Spleen (tissue), 7 donors: ENCODE results near the gene GRN.

Experiments
- CTCF ChIP-seq, 11 experiments: fragments of 200-600 bp in 7 of 11; fragments of 450-650 bp in 4 of 11; sonication (generic) in 4 of 11; IDR thresholded peaks in 8 of 11; conservative IDR thresholded peaks in 3 of 11; 1 replicate in 7 of 11; 2 replicates in 4 of 11; pipeline versions ENCODE4 v1.4.0 to v1.8.0; 2016 to 2021; ENCODE audit warnings: antibody characterized with exemption in 11 of 11, inconsistent platforms in 4 of 11, mild to moderate bottlenecking in 1 of 11
- POLR2A ChIP-seq, 3 donors: fragments of 450-650 bp; IDR thresholded peaks; one replicate each; pipeline ENCODE4 v1.5.1; 2017; ENCODE audit warnings: antibody characterized with exemption in 3 of 3, mild to moderate bottlenecking in 1 of 3
- donor health status: DM: no; HTN: no; CAD: no; lungs with moderate emphysema.
- donor health status: DM: no; HTN: no; CAD: no.
- donor health status: DM: no; HTN: no; CAD: no.

GRCh38 chr17:44396946-44397345 lies 51.8 kb downstream of the GRN start:
- TF ChIP-seq CTCF (IDR thresholded peaks at IDR 0.05 in 8 of 11, conservative IDR thresholded peaks at IDR 0.05 in 3 of 11) (no peak), POLR2A (IDR thresholded peaks at IDR 0.05) (no peak)
